Stimulated activated CD4-positive, alpha-beta T cell treated with anti-CD3 and anti-CD28 coated beads, Interleukin-15, amount 100 ng/mL, for 24 hours (primary cell): ENCODE results near the gene PPIA.
"Not testable (repeated sequence)": the region's sequence is repeated elsewhere in the genome, so short reads cannot be mapped to it uniquely, and the experiment has no call there.

Source experiments
- DNase-seq: peaks from one replicate; pipeline ENCODE4 v3.0.0-alpha.2; 2020

PPIA gene

DNA sequence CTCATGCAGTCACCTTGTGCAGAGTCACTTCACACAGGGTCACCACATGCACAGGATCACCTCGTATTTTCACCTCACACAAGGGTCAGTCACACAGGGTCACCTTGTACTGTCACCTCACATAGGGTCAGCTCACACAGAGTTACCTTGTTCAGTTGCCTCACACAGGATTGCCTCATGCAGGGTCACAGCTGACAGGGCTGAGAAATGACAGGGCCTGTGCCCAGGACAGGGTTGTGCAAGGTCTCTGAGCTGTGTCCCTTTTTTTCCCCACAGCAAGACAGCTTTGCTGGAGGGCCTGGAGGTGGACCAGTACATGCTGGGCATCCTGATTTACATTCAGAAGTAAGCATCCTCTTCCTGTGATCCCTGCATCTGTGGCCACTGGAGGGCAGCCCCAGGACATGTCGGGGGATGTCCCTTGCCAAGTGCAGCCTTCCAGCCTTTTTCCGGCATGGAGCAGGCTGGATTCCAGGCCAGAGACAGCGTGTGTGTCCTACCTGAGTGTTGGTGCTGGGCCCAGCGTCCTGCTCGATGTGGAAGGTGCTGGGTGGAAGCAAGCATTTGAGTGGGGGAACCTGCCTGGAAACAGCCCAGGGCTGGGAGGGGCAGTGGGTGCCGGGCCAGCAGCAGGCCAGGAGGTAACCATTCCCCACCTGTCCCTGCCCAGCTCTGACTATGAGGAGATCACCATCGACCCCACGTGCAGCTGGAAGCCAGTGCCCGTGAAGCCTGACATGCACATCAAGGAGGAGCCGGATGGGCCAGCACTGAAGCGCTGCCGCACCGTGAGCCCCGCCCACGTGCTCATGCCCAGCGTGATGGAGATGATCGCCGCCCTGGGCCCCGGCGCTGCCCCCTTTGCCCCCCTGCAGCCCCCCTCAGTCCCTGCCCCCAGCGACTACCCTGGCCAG, 31.6 kb upstream of the PPIA start:
- no peak for DNase-seq

DNA sequence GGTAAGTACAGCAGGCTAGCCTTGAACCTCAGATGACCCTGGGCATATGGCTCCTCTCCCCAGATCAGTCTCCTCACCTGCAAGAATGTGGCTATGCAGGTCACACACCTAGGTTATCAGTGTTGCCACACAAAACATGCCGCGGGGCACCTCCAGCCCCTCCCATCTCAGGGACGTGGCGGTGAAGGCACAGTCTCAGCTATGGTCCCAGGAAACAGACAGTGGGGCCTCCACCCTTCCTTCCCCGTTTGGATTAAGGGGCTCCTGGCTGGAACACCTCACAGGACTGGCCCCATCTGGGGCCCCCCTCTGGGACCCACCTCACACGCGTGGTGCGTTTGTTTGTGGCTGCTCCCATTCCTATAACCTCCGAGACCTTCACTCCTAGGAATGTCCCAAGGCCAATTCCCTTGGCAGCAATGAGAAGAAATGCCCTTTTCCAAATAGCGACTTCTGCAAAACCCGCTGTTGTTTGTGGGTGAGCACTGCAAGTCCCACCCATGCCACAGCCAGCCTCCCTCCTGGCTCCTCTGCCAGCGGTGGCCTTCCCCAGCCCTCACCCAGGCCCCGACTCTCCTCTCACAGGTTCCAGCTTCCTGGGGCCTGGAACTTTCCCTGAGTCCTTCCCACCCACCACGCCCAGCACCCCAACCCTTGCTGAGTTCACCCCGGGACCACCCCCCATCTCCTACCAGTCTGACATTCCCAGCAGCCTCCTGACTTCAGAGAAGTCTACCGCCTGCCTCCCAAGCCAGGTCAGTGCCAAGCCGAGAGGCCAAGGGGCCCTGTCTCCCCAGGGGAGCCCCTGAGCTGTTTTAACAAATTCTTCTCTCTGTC, 30.7 kb upstream of the PPIA start:
- no peak for DNase-seq

DNA sequence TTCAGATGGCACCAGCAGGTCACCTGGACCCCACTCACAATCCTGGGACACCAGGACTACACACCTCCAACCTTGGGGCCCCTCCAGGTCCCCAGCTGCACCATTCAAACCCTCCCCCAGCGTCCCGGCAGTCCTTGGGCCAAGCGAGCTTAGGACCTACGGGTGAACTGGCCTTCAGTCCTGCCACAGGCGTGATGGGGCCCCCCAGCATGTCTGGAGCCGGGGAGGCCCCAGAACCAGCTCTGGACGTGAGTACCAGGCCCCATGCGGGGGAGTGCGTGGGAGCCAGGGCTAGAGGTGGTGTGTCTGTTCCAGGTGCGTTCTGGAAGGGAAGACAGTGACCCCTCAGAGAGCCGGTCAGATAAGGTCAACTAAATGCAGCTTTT, 30.1 kb upstream of the PPIA start:
- DNase-seq, result no peak

DNA sequence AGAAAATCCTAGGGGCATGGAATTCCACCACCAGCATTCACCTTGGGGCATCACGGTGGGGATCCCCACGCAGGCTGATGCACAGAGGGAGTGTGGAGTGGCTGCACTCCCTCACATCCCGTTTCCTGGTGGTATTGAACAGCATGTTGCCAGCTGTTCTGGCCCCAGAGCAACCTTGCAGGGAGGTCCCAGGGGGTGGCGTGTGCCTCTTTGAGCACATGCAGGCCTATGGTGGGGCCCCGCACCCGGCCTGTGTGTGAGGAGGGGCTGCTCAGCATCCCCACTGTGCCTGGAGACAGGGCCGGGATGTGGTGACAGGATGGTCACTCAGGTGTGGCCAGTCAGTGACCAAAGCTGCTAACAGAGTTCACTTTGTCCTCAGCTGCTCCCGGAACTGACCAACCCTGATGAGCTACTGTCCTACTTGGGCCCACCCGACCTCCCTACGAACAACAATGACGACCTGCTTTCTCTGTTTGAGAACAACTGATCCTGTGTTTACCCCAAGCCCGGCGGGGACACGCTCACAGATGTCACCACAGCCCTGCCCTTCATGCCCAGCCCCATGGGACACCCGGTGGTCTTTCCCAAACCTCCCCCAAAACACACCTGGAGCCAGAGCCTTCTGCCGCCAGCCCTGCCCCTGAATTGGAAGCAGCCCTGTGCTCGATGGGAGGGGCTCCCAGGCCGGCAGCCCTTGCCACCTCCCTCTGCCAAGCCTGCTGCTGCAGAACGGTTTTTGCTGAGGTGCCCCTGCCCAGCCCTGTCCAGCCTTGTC, 29.2 kb upstream of the PPIA start:
- DNase-seq, result no peak

DNA sequence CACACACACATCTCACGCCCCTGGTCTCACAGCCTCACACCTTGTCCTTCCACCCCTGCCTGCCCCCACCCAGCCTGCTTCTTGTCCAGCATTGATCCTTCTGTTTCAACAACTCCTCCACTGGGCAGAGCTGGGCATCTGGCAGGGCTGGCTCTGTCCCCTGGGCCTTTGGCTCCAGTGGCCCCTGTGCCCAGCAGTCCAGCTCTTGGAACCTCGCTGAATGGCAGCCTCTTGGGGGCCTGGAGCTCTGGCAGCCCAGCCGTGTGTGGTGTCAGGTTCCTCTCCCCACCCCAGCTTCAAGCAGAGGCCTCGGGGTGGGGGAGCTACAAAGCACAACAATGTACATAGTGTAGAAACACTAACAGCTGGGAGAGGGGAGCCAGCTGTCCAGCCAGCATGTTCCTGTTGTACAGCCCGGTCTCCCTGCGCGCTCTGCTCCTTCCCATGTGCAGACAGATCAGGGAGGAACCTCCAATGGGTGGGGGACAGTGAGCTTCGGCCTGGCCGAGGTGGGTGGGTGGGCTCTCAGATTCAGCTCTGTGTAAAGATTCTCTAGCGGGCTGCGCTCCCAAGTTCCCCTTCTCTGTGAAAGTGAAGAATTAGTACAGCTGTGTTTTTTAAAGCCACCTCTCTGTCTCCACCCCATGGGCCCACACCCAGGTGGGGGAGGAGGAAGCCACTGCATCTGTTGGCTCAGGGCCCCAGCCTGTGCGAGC, 28.4 kb upstream of the PPIA start:
- no peak for DNase-seq

DNA sequence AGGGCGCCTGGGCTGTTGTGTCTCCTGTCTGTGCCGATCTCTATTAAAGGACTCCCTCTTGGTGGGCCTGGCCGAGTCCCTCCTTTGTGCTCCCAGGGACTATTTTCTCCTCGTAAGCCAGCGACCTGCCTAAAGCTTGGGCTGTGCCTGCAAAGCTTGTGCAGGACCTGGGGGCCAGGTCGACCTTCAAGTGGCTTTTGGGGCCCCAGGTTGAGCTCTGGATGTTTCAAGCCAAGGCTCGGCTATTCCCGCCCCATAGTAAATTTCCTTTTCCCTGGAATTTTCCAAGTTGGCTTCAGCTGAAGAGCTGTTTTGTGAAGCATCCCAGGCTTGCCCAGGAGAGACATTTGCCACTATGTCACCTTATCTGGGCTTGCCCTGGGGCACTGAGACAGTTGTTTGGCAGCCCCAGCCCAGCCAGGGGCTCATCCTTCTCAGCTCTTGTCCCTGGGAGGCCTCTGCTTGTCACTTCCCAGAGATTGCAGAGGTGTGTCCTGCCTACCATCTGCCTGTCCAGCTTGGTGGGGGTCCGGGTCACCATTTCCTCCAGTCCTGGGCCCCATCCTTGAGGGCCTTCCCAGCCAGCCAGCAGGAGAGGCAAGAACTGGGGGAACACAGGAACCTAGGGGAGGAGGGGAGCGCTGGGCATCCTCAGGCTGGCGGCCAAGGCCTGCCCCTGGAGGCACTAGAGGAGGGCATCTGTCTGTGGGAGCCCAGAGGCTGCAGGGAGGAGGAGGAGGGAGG, 27.7 kb upstream of the PPIA start:
- no peak for DNase-seq

DNA sequence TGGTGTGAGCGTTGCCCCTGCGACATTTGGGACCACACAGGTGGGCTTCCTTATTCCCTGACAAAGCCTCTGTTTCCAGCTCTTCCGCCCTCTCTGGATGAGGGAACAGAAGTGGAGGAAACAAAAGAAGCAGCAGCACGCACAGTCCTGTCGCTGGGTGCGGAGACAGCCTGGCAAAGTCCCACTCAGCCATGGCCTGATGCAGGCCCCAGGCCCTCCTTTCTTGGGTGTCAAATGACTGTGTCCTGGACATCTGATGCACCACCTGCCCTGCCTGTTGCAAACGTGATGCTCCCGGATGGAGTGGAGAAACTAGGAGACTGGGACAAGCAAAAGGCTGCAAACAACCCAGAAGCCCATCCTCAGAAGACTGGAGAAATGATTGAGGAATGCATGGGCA, 27.1 kb upstream of the PPIA start:
- no peak for DNase-seq

DNA sequence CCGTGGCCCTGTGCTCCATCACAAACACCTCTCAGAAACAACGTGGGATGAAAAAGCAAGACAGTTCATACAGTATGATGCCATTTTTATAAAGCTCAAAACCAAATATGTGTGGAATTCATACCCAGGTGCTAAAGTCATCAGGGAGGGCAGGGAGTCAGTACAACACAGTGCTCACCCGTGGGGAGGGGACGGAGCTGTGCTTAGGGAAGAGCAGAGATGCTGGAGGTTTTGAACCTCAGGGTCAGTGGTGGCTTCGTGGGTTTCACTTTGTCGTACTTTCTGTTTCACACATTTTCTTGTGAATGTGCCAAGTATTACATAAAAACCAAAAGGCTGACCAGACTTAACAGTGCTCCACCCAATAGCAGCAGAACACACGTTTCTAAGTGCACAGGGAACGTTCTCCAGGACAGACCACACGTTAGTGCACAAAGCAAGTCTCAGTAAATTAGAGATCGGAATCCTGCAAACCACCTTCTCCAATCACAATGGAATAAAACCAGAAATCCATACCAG, 26.6 kb upstream of the PPIA start:
- DNase-seq, result no peak

DNA sequence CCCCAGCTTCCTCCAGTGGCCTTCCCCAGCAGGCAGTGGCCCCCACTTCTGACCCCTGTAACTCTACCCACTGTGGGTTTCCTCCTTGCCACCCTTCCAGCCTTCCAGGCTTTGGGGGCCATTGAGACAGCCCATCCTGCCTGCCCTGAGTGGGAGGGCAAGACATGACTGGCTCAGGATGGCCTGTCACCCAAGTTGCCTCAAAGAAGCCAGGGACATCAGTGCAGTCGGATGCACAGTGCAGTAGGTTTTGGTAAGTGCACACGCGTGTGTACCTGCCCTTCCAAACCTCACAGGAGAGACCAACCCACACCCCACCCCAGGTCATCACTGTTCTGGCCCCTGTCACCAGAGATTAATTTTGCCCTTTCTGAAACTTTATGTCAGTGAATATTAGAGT, 25.1 kb upstream of the PPIA start:
- DNase-seq, result no peak

DNA sequence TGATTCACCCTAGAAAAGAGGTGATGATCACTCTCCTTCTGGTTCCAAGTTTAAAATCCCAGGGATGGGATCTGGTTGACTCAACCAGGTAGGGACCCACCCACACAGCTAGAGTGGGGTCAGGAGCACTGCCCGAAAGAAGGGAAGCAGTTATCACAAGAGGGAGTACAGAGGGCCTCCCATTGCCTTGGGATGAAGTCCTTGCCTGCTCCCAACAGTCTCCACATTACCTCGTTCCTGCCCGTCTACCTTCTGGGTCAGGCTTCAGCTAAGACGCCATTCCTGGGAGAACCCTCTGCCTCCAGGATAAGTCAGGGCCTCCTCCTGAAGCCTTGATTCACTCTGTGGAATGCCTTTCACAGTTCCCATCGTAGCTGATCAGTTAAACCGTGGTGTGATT, 24.0 kb upstream of the PPIA start:
- no peak for DNase-seq

DNA sequence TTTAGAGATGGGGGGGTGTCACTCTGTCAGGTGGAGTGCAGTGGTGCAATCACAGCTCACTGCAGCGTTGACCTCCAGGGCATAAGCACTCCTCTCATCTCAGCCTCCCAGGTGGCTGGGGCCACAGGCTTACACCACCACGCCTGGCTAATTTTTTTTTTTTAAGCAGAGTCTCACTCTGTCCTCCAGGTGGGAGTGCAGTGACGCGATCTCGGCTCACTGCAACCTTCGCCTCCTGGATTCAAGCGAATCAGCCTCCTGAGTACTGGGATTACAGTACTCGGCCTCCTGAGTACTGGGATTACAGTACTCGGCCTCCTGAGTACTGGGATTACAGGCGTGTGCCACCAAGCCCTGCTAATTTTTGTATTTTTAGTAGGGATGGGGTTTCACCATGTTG, 23.6 kb upstream of the PPIA start:
- no peak for DNase-seq

DNA sequence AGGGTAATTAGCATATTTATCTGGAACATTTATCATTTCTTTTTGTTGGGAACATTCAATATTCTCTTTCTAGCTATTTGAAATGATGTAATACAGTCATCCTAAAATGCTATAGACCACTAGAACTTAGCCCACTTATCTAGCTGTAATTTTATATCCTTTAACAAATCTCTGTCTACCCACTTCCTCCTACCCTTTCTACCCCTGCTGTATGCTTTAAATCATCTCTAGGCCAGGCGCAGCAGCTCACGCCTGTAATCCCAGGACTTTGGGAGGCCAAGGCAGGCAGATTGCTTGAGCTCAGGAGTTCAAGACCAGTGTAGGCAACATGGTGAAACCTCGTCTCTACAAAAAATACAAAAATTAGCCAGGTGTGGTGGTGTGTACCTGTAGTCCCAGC, 22.0 kb upstream of the PPIA start:
- not testable (repeated sequence) for DNase-seq

DNA sequence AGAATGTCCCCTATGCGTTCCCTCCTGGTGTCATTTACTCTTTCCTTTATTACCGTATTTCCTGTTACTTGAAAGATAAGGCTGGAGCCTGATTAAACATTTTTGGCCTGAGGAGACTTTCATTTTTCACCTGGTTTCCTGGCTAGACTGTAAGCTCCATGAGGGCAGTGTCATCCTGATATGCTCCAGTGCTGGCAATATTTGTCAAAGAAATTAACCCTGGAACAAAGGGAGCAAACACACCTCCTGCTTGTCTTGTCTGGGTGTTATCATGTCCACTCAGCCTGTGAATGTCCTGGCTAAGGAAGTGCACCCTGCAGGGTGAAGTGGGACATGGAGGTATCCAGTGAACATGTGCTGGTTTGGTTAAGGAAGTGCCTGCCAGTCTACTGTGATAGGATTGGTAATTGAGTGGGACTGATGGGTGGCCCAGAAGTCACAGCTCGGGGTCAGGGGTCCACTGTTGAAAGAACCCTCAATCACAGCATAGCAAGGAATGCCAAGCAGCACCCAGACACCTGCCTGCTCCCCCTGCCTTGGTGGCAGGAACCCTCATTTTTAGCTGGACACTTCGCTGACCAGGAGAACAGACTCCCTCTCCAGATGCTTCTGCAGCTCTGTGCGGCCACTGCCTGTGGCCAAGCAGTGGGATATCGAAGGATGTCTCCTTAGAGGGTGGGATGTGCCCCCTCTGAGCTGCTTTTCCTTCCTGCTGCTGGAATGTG, 20.9 kb upstream of the PPIA start:
- DNase-seq, result no peak

DNA sequence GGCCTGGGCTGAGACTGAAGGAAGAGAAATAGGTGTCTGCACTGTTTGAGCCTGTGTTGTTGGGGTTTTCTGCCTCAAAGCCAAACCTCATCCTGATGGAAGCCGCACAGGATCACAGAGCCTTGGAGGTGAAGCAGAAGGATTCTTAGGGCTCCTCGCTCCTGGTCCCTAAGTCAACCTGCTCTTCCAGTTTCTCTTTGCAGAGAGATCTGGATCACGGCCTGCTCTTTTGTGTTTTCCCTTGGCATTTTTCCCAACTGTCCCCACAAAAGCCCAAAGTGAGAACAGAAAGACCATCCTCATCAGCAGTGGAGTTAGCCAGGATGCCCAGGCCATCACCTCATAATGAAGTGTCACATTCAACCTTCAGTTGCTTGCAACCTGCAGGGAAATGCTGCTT, 20.3 kb upstream of the PPIA start:
- no peak for DNase-seq

DNA sequence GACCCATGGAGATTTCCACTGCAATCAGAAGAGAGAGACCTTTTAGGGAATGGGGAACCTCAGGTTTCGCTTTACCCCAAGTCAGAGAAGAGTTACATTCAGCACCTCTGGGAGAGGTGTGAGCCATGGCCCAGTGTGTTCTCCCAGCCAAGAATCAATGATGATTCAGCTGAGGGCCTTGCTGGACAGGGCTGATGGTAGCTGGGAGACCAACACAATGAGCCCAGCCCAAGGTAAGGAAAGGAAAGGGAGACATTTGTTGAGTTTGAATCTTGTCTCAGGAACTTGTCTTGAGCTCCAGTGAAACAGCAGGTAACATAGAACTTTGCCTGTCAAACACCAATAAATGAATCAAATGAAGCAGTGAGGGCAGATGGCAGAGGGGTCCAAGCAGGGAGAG, 14.0 kb upstream of the PPIA start:
- DNase-seq, result no peak

DNA sequence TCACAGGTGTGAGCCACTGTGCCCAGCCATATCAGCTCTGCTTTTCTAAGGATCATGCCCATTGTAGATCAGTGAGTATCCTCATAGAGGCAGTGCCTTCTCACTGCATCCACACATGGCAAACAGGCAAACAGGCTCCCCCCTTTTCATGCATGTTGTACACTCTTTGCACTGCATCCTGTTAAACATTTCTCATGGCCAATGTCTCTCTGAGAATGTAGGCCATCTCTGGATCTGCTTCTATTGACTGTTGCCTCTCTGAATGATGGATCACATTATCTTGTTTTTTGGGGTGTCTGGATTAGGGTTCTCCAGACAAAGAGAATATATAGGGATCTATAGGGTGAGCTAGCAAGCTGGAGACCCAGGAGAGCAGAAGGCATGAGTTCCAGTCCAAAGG, 13.1 kb upstream of the PPIA start:
- no peak for DNase-seq

DNA sequence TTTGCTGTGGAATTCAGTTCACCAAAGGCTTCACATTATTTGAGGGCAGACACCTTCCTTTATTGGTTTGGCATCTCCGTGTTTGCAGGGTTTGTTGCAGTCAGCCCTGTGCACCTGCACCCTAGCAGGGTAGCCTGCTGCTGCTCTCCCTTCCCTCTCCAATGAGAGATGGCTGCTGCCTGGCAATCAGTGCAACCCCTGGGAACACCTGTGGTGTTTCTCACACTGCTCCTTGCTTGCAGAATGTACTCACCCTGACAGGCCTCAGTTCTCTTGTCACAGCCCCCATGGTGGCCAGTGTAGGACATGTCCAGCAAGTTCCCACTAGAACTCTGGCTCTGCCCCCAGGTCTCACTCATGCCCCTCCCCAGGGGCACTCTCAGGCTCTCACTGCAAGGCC, 12.1 kb upstream of the PPIA start:
- no peak for DNase-seq

DNA sequence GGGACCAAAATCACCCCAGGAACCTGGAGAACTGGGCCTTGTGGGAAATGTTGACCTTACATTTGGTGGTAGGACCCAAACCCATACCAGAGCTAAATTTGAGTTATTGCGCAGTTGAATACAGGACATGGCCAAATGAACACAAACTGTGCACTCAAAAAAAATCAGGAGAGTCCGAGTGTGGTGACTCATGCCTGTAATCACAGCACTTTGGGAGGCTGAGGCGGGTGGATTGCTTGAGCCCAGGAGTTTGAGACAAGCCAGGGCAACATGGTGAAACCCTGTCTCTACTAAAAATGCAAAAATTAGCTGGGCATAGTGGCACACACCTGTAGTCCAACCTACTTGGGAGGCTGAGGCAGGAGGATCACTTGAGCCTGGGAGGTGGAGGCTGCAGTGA, 11.3 kb upstream of the PPIA start:
- DNase-seq, result not testable (repeated sequence)

DNA sequence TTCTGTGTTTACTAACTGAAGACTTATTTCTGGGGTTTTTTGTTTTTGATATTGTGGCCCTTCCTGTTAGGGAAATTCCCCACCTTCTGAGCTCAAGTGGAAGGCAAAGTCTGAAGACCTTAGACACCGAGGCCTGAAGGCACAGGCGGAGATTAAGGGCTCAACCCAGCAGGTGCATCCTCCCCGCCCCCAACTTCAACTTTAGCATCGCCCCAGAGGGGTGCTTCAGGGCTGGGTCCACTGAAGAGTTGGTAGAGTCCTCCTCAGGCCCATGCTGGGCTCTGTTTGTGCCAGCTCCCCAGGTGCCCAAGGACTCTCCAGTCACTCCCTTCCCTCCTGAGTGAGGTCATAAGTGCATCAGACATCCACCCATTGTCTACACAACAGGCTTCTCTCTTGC, 9.4 kb upstream of the PPIA start:
- DNase-seq, result no peak

DNA sequence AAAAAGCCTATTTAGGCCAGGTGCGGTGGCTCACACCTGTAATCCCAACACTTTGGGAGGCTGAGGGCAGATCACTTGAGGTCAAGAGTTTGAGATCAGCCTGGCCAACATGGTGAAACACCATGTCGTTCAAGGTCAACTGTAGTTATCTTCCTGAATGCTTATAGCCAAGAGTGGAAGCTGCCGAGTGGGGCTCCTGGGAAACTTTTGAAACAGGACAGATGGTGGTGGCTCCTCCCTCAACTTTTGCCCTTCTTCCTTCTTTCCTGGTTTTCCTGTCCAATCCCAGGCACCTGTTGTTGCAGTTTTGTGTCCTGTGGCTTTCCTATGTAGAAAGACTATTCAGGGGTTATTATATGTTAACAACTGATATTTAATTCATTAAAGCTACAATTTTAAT, 8.7 kb upstream of the PPIA start:
- no peak for DNase-seq

DNA sequence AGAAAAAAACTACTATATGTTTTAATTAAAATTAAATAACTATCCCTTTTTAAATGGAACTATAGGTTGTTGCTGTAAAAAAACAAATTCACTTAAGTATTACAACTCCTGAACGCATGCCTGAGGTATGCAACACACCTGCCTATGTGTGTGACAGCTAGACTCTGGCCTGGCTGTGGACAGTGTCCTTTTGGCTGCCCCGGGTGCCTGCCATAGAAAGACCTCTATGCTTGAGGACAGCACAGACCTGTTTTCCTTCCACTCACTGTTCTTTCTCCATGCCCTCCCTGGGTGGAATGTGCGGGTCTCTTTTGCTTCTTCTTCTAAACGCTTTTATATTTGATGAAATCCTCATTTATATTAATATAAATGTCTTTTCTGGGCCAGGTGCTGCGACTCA, 6.5 kb upstream of the PPIA start:
- DNase-seq, result no peak
